H1 (cell line): ENCODE measurements around the gene ARMH1. TPM values are rescaled to one million over a fixed set of nuclear protein-coding genes. Genes with fewer than 3 reads are reported as not detected.
"Not testable (repeated sequence)": the region's sequence is repeated elsewhere in the genome, so short reads cannot be mapped to it uniquely, and the experiment has no call there.

Experiments used
- CTCF ChIA-PET: fragments of 300-600 bp; sonication (Branson Sonifier 250); formaldehyde crosslinking; loops from one replicate; lab custom pipeline; 2021; ENCODE audit not compliant: partially characterized antibody; lab: Charles Lee
- POLR2A ChIA-PET: fragments of 300-600 bp; sonication (Branson Sonifier 250); formaldehyde crosslinking; loops from one replicate; lab custom pipeline; 2021; ENCODE audit warnings: inconsistent platforms; ENCODE audit not compliant: partially characterized antibody; lab: Charles Lee
- DNase-seq, 2 experiments: peaks; one replicate each; pipeline versions ENCODE4 v3.0.0 to v3.0.0-alpha.2; 2010 to 2022; ENCODE audit warnings: low spot score in 2 of 2, low read depth in 1 of 2, mixed read lengths in 1 of 2
- FAIRE-seq: peaks from 2 replicates; lab custom pipeline; 2011; peaks lifted over from hg19 to GRCh38; lab: Jason Lieb, UNC
- H2AFZ ChIP-seq: 2 replicates; pipeline ENCODE4 v1.8.1; 2012; ENCODE audit warnings: low read length, inconsistent platforms
- H2AK5ac ChIP-seq: 2 replicates; pipeline ENCODE4 v1.6.1; 2013; ENCODE audit warnings: low read depth, low read length
- H2BK120ac ChIP-seq: replicated peaks from 2 replicates; pipeline ENCODE3; 2013; ENCODE audit warnings: low read depth, low read length, inconsistent platforms
- H2BK12ac ChIP-seq: 2 replicates; pipeline ENCODE4 v1.6.1; 2013; ENCODE audit warnings: low read depth, low read length
- H2BK15ac ChIP-seq: 2 replicates; pipeline ENCODE4 v1.6.1; 2013; ENCODE audit warnings: low read length
- H2BK20ac ChIP-seq: 2 replicates; pipeline ENCODE4 v1.6.1; 2013; ENCODE audit warnings: low read length
- H2BK5ac ChIP-seq: 2 replicates; pipeline ENCODE4 v1.6.1; 2013; ENCODE audit warnings: low read depth, low read length
- H3K14ac ChIP-seq: 2 replicates; pipeline ENCODE4 v1.6.1; 2013; ENCODE audit warnings: inconsistent platforms; ENCODE audit not compliant: insufficient read length
- H3K18ac ChIP-seq: 2 replicates; pipeline ENCODE4 v1.6.1; 2013; ENCODE audit warnings: low read length; ENCODE audit errors: extremely low read depth
- H3K23ac ChIP-seq: 2 replicates; pipeline ENCODE4 v1.6.1; 2013; ENCODE audit warnings: inconsistent platforms; ENCODE audit not compliant: insufficient read length
- H3K23me2 ChIP-seq: 2 replicates; pipeline ENCODE4 v1.6.1; 2013; ENCODE audit warnings: low read depth, low read length
- H3K27ac ChIP-seq: 2 replicates; pipeline ENCODE4 v1.6.1; 2011; ENCODE audit warnings: low read depth, low read length, inconsistent platforms
- H3K27me3 ChIP-seq, 4 experiments: replicated peaks in 1 of 4; 1 replicate in 1 of 4; 2 replicates in 3 of 4; pipeline versions ENCODE4 v1.6.1 to v1.8.1; 2011 to 2013; ENCODE audit warnings: low read length in 3 of 4, mild to moderate bottlenecking in 3 of 4, inconsistent platforms in 2 of 4, mixed read lengths in 2 of 4, moderate library complexity in 1 of 4; ENCODE audit not compliant: control insufficient read depth in 3 of 4, insufficient read depth in 3 of 4; ENCODE audit errors: extremely low read depth in 1 of 4
- H3K36me3 ChIP-seq, 4 experiments: 2 replicates each; pipeline versions ENCODE4 v1.6.1 to v1.8.1; 2011 to 2013; ENCODE audit warnings: mild to moderate bottlenecking in 4 of 4, low read length in 3 of 4, moderate library complexity in 2 of 4, control low read depth in 1 of 4, inconsistent platforms in 1 of 4; ENCODE audit not compliant: insufficient read depth in 4 of 4, control insufficient read depth in 2 of 4
- H3K4ac ChIP-seq: replicated peaks from 2 replicates; pipeline ENCODE3; 2013; ENCODE audit warnings: low read length, low read depth, mixed read lengths, inconsistent platforms; ENCODE audit not compliant: insufficient read length
- H3K4me1 ChIP-seq, 4 experiments: replicated peaks in 1 of 4; 1 replicate in 1 of 4; 2 replicates in 3 of 4; pipeline versions ENCODE4 v1.6.1 to v1.8.1; 2011 to 2013; ENCODE audit warnings: low read length in 3 of 4, inconsistent platforms in 2 of 4, mixed read lengths in 1 of 4; ENCODE audit not compliant: insufficient read depth in 4 of 4, control insufficient read depth in 3 of 4
- H3K4me2 ChIP-seq, 2 experiments: 2 replicates each; pipeline versions ENCODE4 v1.6.1 to v1.8.1; 2011 to 2013; ENCODE audit warnings: low read depth in 2 of 2, low read length in 2 of 2, control low read depth in 1 of 2, inconsistent platforms in 1 of 2, mild to moderate bottlenecking in 1 of 2; ENCODE audit not compliant: insufficient read depth in 1 of 2
- H3K4me3 ChIP-seq, 4 experiments: fragments of 200-600, 300-600 bp in 1 of 4; sonication (generic), shearing (Covaris generic), sonication (Bioruptor Twin) in 1 of 4; 2 replicates each; pipeline versions ENCODE4 v1.5.1 to v1.8.1; 2011 to 2016; ENCODE audit warnings: low read length in 4 of 4, low read depth in 3 of 4, control low read depth in 2 of 4, inconsistent platforms in 2 of 4, mild to moderate bottlenecking in 2 of 4, mixed read lengths in 1 of 4, moderate library complexity in 1 of 4; ENCODE audit not compliant: insufficient read depth in 2 of 4; ENCODE audit errors: extremely low read depth in 1 of 4
- H3K56ac ChIP-seq: replicated peaks from 2 replicates; pipeline ENCODE3; 2013; ENCODE audit warnings: low read depth, mild to moderate bottlenecking, mixed read lengths, low read length, inconsistent platforms; ENCODE audit not compliant: insufficient read length
- H3K79me1 ChIP-seq: 2 replicates; pipeline ENCODE4 v1.6.1; 2013; ENCODE audit warnings: low read depth, low read length, control low read depth
- H3K79me2 ChIP-seq, 2 experiments: 2 replicates each; pipeline versions ENCODE4 v1.6.1 to v1.8.1; 2012 to 2013; ENCODE audit warnings: low read length in 2 of 2, mild to moderate bottlenecking in 2 of 2, inconsistent platforms in 1 of 2; ENCODE audit not compliant: insufficient read depth in 2 of 2, control insufficient read depth in 1 of 2
- H3K9ac ChIP-seq, 4 experiments: replicated peaks in 1 of 4; 1 replicate in 1 of 4; 2 replicates in 3 of 4; pipeline versions ENCODE4 v1.6.1 to v1.8.1; 2011 to 2013; ENCODE audit warnings: low read depth in 3 of 4, low read length in 3 of 4, control low read depth in 2 of 4, mild to moderate bottlenecking in 2 of 4, moderate library complexity in 2 of 4, inconsistent platforms in 1 of 4; ENCODE audit errors: extremely low read depth in 1 of 4
- H3K9me3 ChIP-seq, 2 experiments: 2 replicates each; pipeline versions ENCODE4 v1.6.1 to v1.8.1; 2012 to 2013; ENCODE audit warnings: mild to moderate bottlenecking in 2 of 2, moderate library complexity in 2 of 2, control low read depth in 1 of 2, inconsistent platforms in 1 of 2, low read depth in 1 of 2, low read length in 1 of 2, mixed read lengths in 1 of 2; ENCODE audit not compliant: insufficient read depth in 2 of 2
- H4K20me1 ChIP-seq, 2 experiments: replicated peaks in 1 of 2; 2 replicates each; pipeline versions ENCODE3 to v1.8.1; 2011 to 2013; ENCODE audit warnings: inconsistent platforms in 2 of 2, low read length in 2 of 2, mild to moderate bottlenecking in 1 of 2; ENCODE audit not compliant: insufficient read depth in 2 of 2, control insufficient read depth in 1 of 2
- H4K5ac ChIP-seq: 2 replicates; pipeline ENCODE4 v1.6.1; 2013; ENCODE audit warnings: low read length, low read depth, mixed read lengths, inconsistent platforms; ENCODE audit not compliant: insufficient read length
- H4K8ac ChIP-seq: 2 replicates; pipeline ENCODE4 v1.8.0; 2013; ENCODE audit warnings: mild to moderate bottlenecking, moderate library complexity, low read length, inconsistent platforms; ENCODE audit not compliant: insufficient read depth; ENCODE audit errors: extremely low read depth
- H4K91ac ChIP-seq: replicated peaks from 2 replicates; pipeline ENCODE3; 2013; ENCODE audit warnings: low read length, mixed read lengths, inconsistent platforms; ENCODE audit not compliant: insufficient read length
- WGBS, 2 experiments: shearing (Covaris generic) in 1 of 2; methylation state at CpG; one replicate each; pipeline versions ENCODE4 v1.1.6 to v1.1.7; 2013 to 2015; ENCODE audit warnings: low lambda C conversion rate in 2 of 2, mixed read lengths in 2 of 2, inconsistent platforms in 1 of 2, low coverage in 1 of 2, missing lambda C conversion rate in 1 of 2; ENCODE audit not compliant: insufficient replicate concordance in 2 of 2, insufficient coverage in 1 of 2, insufficient read length in 1 of 2; ENCODE audit errors: extremely low coverage in 1 of 2, missing lambda C conversion rate in 1 of 2; 5-methylcytosine and 5-hydroxymethylcytosine counted together
- polyA plus RNA-seq, 7 experiments: library from polyadenylated mRNA; depleted of rRNA in 3 of 7; stranded (reverse) in 5 of 7; unstranded in 2 of 7; fragments of >200 nt in 5 of 7; fragments of 200-250 nt in 2 of 7; gene quantifications; 1 replicate in 5 of 7; 2 replicates in 1 of 7; 4 replicates in 1 of 7; pipeline versions ENCODE4 v1.2.1 to v1.2.3, GENCODE V29; 2011 to 2013; ENCODE audit warnings: missing spikeins in 2 of 7, mixed read lengths in 2 of 7
- small RNA-seq: library from polyadenylated mRNA; stranded (forward); fragments of <200 nt; extraction: miRNeasy Mini kit (QIAGEN cat#:217004); gene quantifications from one replicate; pipeline ENCODE3, GENCODE V24; 2013; ENCODE audit not compliant: insufficient read depth
- total RNA-seq: library from RNA; stranded (reverse); fragmentation: NEBNext Ultra II Directional; extraction: Animal tissue kit (Norgen Biotek cat#: 25700); gene quantifications from 2 replicates; pipeline ENCODE4 v1.2.1, GENCODE V29; 2021

ARMH1 gene
- total and polyA plus RNA-seq, 2 of the 8 experiments (the other 6 are each of a cell fraction or from before 2014, with no cell fraction given), result 0.82 to 0.85 TPM

DNA sequence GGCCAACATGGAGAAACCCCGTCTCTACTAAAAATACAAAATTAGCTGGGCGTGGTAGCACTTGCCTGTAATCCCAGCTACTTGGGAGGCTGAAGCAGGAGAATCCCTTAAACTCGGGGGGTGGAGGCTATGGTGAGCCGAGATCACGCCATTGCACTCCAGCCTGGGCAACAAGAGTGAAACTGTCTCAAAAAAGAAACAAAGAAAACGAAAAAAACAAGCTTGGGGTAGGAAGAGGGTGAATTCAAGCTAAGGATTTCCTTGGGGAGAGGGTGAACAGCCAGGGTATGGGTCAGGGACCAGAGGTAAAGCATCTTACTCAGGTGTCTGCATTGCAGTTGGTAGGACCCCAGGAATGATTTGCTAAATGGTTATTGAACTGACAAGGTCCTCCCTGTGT lies 91.9 kb downstream of the ARMH1 start:
- not testable (repeated sequence) for H3K14ac ChIP-seq, H2BK120ac ChIP-seq, H3K9me3 ChIP-seq, H3K23me2 ChIP-seq, H2BK15ac ChIP-seq, H2AFZ ChIP-seq, FAIRE-seq, H3K4ac ChIP-seq, H2BK12ac ChIP-seq, H2AK5ac ChIP-seq, H4K20me1 ChIP-seq, H3K56ac ChIP-seq, H3K27ac ChIP-seq, H3K4me2 ChIP-seq, H3K4me1 ChIP-seq, H3K27me3 ChIP-seq, H4K91ac ChIP-seq, H3K9ac ChIP-seq, H3K23ac ChIP-seq, H4K8ac ChIP-seq, H3K4me3 ChIP-seq, H2BK20ac ChIP-seq, H4K5ac ChIP-seq, H3K79me1 ChIP-seq, H3K79me2 ChIP-seq, H2BK5ac ChIP-seq, H3K18ac ChIP-seq, DNase-seq
- ChIA-PET CTCF (interaction anchor here (0.6 to 2.2 kb wide), 7 partner anchors 11 to 597 kb away, joined by 3 to 14 read pairs (median 4); partner anchors contain the start of gene RNU5D-1), POLR2A (interaction anchor here (1.0 to 11.3 kb wide), 13 partner anchors 10 to 220 kb away, joined by 3 to 151 read pairs (median 13); partner anchors contain the start of genes EIF2B3, RNU5D-1 and RPS8)
- 88% methylated on average over 6 of the region's 6 CpGs; no CpG with 5 or more reads in 1 of the 2 experiments for WGBS, 2 experiments
- H3K36me3 ChIP-seq, result peaks cover 25 to 54% (median 40%) of the 10 kb centered on the region in 4 experiments; a peak in 7 of 8 replicates

Small RNA genes within 50 kb of the gene (small RNA-seq; reads per million reads assigned to genes)
- gene RNU5D-1, result 36.7 reads per million, percentile 95 among the genes with 10 or more reads in this experiment
- gene RNU5F-1, result 24.5 reads per million, percentile 93 among the genes with 10 or more reads in this experiment

Other genes with a start within 250 kb of the ARMH1 start
- 6.7 and 9.5 TPM in 2 replicates for gene TMEM53, start 233 bp upstream of the ARMH1 start, total RNA-seq
- gene TMEM53, start 233 bp upstream of the ARMH1 start, polyA plus RNA-seq (2011; rRNA removed), result 27.9 and 38.9 TPM in 2 replicates
- gene RNU5D-1, start 56.5 kb downstream of the ARMH1 start, total RNA-seq, result 17.4 TPM in 1 of 2 replicates, not detected in the other
- under 0.01 TPM in 1 of 2 replicates, not detected in the other for gene RNU5D-1, start 56.5 kb downstream of the ARMH1 start, polyA plus RNA-seq (2011; rRNA removed)
- gene KIF2C, start 65.1 kb downstream of the ARMH1 start, total RNA-seq, result 66.4 and 68.1 TPM in 2 replicates
- 36.7 and 41.8 TPM in 2 replicates for gene KIF2C, start 65.1 kb downstream of the ARMH1 start, polyA plus RNA-seq (2011; rRNA removed)
- gene RPS8, start 100.8 kb downstream of the ARMH1 start, total RNA-seq, result 2,387 and 2,407 TPM in 2 replicates
- 2,239 and 2,261 TPM in 2 replicates for gene RPS8, start 100.8 kb downstream of the ARMH1 start, polyA plus RNA-seq (2011; rRNA removed)
- gene BEST4, start 113.5 kb downstream of the ARMH1 start, total RNA-seq, result 0.80 and 1.4 TPM in 2 replicates
- gene BEST4, start 113.5 kb downstream of the ARMH1 start, polyA plus RNA-seq (2011; rRNA removed), result 0.76 and 0.86 TPM in 2 replicates
- 7.9 and 9.7 TPM in 2 replicates for gene PLK3, start 125.7 kb downstream of the ARMH1 start, total RNA-seq
- 12.3 and 21.9 TPM in 2 replicates for gene PLK3, start 125.7 kb downstream of the ARMH1 start, polyA plus RNA-seq (2011; rRNA removed)
- gene DYNLT4, start 132.6 kb downstream of the ARMH1 start, total RNA-seq, result not detected in 2 replicates
- gene DYNLT4, start 132.6 kb downstream of the ARMH1 start, polyA plus RNA-seq (2011; rRNA removed), result 0.19 and 0.29 TPM in 2 replicates
- gene BTBD19, start 133.8 kb downstream of the ARMH1 start, total RNA-seq, result 1.1 and 1.5 TPM in 2 replicates
- 1.1 and 1.6 TPM in 2 replicates for gene BTBD19, start 133.8 kb downstream of the ARMH1 start, polyA plus RNA-seq (2011; rRNA removed)
- gene PTCH2, start 168.5 kb downstream of the ARMH1 start, total RNA-seq, result 1.2 and 1.5 TPM in 2 replicates
- 0.35 and 0.77 TPM in 2 replicates for gene PTCH2, start 168.5 kb downstream of the ARMH1 start, polyA plus RNA-seq (2011; rRNA removed)